ENCODE measurements around the gene DDX6.

- TF ChIP-seq, protein P1, sequence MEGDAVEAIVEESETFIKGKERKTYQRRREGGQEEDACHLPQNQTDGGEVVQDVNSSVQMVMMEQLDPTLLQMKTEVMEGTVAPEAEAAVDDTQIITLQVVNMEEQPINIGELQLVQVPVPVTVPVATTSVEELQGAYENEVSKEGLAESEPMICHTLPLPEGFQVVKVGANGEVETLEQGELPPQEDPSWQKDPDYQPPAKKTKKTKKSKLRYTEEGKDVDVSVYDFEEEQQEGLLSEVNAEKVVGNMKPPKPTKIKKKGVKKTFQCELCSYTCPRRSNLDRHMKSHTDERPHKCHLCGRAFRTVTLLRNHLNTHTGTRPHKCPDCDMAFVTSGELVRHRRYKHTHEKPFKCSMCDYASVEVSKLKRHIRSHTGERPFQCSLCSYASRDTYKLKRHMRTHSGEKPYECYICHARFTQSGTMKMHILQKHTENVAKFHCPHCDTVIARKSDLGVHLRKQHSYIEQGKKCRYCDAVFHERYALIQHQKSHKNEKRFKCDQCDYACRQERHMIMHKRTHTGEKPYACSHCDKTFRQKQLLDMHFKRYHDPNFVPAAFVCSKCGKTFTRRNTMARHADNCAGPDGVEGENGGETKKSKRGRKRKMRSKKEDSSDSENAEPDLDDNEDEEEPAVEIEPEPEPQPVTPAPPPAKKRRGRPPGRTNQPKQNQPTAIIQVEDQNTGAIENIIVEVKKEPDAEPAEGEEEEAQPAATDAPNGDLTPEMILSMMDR (IDR thresholded peaks at IDR 0.05): no peak
- no peak for TF ChIP-seq ZFX (IDR thresholded peaks at IDR 0.05; ENCODE audit: borderline replicate concordance)
Observed at GRCh38 chr11:118744046-118744445, 46.9 kb downstream of the DDX6 start.
